ENCODE results near the gene PLD6.

- TF ChIP-seq POLR2AphosphoS5 (IDR thresholded peaks at IDR 0.05) (no peak), CTCF (IDR thresholded peaks at IDR 0.05) (no peak), POLR2A (IDR thresholded peaks at IDR 0.05) (no peak)
Measured at GRCh38 chr17:17167986-17168385, 38.1 kb downstream of the PLD6 start.

Data from prostate gland (tissue), 2 donors.